ENCODE data around the gene TRMT10A. TPM values are rescaled to one million over a fixed set of nuclear protein-coding genes. Genes with fewer than 3 reads are reported as not detected.

Gene TRMT10A
- polyA plus RNA-seq, 2 of the 4 experiments (the other 2 are of a cell fraction) = 6.8 to 10.6 TPM

DNA sequence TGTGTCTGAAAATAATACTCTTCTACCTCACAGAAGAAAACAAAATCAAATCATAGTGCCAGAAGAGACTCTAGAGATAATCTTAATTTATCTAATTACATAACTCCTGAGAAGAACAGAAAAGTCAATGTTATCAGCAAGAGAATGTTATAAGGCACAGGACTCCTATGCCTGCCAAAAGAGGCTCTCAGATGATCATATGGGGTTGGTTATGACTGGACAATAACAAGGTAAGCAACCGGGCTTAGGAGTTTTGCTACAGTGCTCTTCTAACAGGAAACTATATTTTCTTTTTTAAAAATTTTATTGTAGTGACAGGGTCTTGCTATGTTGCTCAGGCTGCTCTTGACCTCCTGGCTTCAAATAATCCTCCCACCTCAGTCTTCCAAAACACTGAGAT lies 56.5 kb downstream of the TRMT10A start:
- FAIRE-seq = no peak
- Histone ChIP-seq H3K4me2 (no peak overlapping the region), H3K4me3 (no peak overlapping the region), H3K27ac (no peak overlapping the region), H3K9me3 (no peaks in the 10 kb centered on the region), H3K4me1 (no peaks in the 10 kb centered on the region)
- ChIA-PET CTCF (no interaction called here), POLR2A (no interaction called here)
- 35% methylated on average over 1 of the region's 1 CpG for WGBS (ENCODE audit: missing lambda C conversion rate)
- no peak for DNase-seq (ENCODE audit: low read depth in 1 of 2, low spot score in 1 of 2)
- TF ChIP-seq, protein P1, sequence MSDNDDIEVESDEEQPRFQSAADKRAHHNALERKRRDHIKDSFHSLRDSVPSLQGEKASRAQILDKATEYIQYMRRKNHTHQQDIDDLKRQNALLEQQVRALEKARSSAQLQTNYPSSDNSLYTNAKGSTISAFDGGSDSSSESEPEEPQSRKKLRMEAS (IDR thresholded peaks at IDR 0.05) = no peak
- no peak for TF ChIP-seq HDAC2 (IDR thresholded peaks at IDR 0.05)
- TF ChIP-seq, protein P2, sequence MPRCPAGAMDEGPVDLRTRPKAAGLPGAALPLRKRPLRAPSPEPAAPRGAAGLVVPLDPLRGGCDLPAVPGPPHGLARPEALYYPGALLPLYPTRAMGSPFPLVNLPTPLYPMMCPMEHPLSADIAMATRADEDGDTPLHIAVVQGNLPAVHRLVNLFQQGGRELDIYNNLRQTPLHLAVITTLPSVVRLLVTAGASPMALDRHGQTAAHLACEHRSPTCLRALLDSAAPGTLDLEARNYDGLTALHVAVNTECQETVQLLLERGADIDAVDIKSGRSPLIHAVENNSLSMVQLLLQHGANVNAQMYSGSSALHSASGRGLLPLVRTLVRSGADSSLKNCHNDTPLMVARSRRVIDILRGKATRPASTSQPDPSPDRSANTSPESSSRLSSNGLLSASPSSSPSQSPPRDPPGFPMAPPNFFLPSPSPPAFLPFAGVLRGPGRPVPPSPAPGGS (IDR thresholded peaks at IDR 0.05) = no peak
- TF ChIP-seq SMC3 (IDR thresholded peaks at IDR 0.05) = no peak
- TF ChIP-seq TFCP2L1 (CRISPR knock-in tag; IDR thresholded peaks at IDR 0.05) = no peak
- no peak for TF ChIP-seq HEYL (CRISPR knock-in tag; IDR thresholded peaks at IDR 0.05)
- no peak for TF ChIP-seq ZNF302 (CRISPR knock-in tag; IDR thresholded peaks at IDR 0.05)
- no peak for ATAC-seq

DNA sequence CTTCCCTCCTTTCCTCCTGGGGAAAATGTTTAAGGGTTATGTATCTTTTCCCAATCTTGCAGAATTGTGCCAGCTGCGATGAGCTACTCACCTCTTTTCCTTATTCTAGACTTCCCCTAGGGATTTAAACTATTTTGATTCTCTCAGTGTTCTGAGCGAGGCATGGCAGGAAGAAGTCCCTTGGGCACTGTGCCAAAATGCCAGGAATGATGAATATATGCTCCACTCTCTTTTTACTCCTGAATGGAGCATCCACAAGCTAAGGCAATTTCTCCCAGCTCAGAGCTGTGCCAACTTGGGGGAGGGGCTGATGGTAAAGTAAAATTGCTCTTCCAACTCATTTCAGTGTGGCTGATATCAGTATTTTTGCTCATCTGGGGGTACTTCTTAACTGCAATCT lies 57.1 kb downstream of the TRMT10A start:
- no peak for ATAC-seq
- DNase-seq (ENCODE audit: low read depth in 1 of 2, low spot score in 1 of 2) = no peak
- CTCF ChIA-PET = no interaction called here
- 19% methylated on average over 2 of the region's 2 CpGs for WGBS (ENCODE audit: missing lambda C conversion rate)
- FAIRE-seq = no peak
- no peak overlapping the region for H3K4me2 ChIP-seq
- no peaks in the 10 kb centered on the region for H3K9me3 ChIP-seq
- H3K4me3 ChIP-seq = no peak overlapping the region
- TF ChIP-seq, protein P3, sequence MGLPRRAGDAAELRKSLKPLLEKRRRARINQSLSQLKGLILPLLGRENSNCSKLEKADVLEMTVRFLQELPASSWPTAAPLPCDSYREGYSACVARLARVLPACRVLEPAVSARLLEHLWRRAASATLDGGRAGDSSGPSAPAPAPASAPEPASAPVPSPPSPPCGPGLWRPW (IDR thresholded peaks at IDR 0.05) = no peak
- TF ChIP-seq CHD2 (IDR thresholded peaks at IDR 0.05; ENCODE audit: low read length, partially characterized antibody) (no peak), EP300 (IDR thresholded peaks at IDR 0.05) (no peak), TP53 (CRISPR knock-in tag; IDR thresholded peaks at IDR 0.05) (no peak), RFX5 (IDR thresholded peaks at IDR 0.05) (no peak), GATA3 (IDR thresholded peaks at IDR 0.05; ENCODE audit: borderline replicate concordance) (no peak), EHF (CRISPR knock-in tag; IDR thresholded peaks at IDR 0.05) (no peak)
- TF ChIP-seq, protein P4, sequence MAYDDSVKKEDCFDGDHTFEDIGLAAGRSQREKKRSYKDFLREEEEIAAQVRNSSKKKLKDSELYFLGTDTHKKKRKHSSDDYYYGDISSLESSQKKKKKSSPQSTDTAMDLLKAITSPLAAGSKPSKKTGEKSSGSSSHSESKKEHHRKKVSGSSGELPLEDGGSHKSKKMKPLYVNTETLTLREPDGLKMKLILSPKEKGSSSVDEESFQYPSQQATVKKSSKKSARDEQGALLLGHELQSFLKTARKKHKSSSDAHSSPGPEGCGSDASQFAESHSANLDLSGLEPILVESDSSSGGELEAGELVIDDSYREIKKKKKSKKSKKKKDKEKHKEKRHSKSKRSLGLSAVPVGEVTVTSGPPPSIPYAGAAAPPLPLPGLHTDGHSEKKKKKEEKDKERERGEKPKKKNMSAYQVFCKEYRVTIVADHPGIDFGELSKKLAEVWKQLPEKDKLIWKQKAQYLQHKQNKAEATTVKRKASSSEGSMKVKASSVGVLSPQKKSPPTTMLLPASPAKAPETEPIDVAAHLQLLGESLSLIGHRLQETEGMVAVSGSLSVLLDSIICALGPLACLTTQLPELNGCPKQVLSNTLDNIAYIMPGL (CRISPR knock-in tag; IDR thresholded peaks at IDR 0.05; ENCODE audit: borderline replicate concordance) = no peak
- TF ChIP-seq, protein P1 (IDR thresholded peaks at IDR 0.05) = no peak
- H3K4me1 ChIP-seq = no peaks in the 10 kb centered on the region
- no peak overlapping the region for H3K27ac ChIP-seq
- POLR2A ChIA-PET = no interaction called here

DNA sequence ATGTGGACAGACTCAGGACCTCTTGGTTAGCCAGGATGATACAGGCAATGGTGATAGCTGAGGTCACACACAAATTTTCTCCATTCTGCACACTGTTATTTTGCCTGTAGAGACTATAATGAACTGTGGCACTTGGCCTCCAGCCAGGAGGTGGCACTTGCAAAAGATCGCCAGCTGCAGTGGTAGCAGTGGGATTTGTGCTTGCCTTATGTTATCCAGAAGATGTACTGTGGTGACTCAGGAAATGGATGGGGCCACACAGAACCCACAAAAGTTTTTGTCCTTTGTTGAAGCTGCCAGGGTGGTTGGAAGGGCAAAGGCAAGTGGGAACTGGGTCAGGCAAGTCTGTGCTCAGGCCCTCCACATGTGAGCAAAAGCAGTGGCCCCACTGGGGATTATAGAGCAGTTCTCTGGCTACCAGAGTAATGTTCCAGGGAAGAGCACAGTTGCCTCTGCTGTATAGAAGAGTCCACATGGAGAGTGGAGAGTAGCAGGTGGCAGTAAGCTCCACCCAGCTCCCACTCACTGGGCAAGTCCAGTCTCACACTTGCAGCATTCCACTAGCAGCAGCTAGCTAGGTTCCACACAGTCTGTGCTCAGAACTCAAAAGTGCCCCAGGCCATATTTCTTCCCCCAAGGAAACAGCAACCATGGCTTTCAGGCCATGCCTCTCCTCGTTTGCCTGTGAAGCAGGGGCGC lies 58.9 kb downstream of the TRMT10A start:
- POLR2A ChIA-PET = no interaction called here
- Histone ChIP-seq H3K4me1 (no peaks in the 10 kb centered on the region), H3K4me3 (no peak overlapping the region), H3K9me3 (no peaks in the 10 kb centered on the region), H3K27ac (no peak overlapping the region), H3K4me2 (no peak overlapping the region)
- CTCF ChIA-PET = no interaction called here
- 30% methylated on average over 2 of the region's 3 CpGs for WGBS (ENCODE audit: missing lambda C conversion rate)
- no peak for ATAC-seq
- no peak for FAIRE-seq
- DNase-seq (ENCODE audit: low read depth in 1 of 2, low spot score in 1 of 2) = no peak
- TF ChIP-seq, protein P1 (IDR thresholded peaks at IDR 0.05) = no peak
- TF ChIP-seq ZSCAN20 (CRISPR knock-in tag; IDR thresholded peaks at IDR 0.05) = no peak
- TF ChIP-seq, protein P5, sequence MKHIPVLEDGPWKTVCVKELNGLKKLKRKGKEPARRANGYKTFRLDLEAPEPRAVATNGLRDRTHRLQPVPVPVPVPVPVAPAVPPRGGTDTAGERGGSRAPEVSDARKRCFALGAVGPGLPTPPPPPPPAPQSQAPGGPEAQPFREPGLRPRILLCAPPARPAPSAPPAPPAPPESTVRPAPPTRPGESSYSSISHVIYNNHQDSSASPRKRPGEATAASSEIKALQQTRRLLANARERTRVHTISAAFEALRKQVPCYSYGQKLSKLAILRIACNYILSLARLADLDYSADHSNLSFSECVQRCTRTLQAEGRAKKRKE (CRISPR knock-in tag; IDR thresholded peaks at IDR 0.05; ENCODE audit: low read depth) = no peak
- no peak for TF ChIP-seq NPAS2 (CRISPR knock-in tag; IDR thresholded peaks at IDR 0.05; ENCODE audit: borderline replicate concordance)
- TF ChIP-seq FOXS1 (CRISPR knock-in tag; IDR thresholded peaks at IDR 0.05) = no peak
- TF ChIP-seq, protein P6, sequence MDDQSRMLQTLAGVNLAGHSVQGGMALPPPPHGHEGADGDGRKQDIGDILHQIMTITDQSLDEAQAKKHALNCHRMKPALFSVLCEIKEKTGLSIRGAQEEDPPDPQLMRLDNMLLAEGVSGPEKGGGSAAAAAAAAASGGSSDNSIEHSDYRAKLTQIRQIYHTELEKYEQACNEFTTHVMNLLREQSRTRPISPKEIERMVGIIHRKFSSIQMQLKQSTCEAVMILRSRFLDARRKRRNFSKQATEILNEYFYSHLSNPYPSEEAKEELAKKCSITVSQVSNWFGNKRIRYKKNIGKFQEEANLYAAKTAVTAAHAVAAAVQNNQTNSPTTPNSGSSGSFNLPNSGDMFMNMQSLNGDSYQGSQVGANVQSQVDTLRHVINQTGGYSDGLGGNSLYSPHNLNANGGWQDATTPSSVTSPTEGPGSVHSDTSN (IDR thresholded peaks at IDR 0.05) = no peak
- TF ChIP-seq, protein P4 (CRISPR knock-in tag; IDR thresholded peaks at IDR 0.05; ENCODE audit: borderline replicate concordance) = no peak
- TF ChIP-seq, protein P7, sequence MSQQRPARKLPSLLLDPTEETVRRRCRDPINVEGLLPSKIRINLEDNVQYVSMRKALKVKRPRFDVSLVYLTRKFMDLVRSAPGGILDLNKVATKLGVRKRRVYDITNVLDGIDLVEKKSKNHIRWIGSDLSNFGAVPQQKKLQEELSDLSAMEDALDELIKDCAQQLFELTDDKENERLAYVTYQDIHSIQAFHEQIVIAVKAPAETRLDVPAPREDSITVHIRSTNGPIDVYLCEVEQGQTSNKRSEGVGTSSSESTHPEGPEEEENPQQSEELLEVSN (IDR thresholded peaks at IDR 0.05; ENCODE audit: borderline replicate concordance, low read depth) = no peak
- TF ChIP-seq, protein P2 (IDR thresholded peaks at IDR 0.05) = no peak
- no peak for TF ChIP-seq EHMT2 (IDR thresholded peaks at IDR 0.05; ENCODE audit: low read depth)
- TF ChIP-seq JUN (IDR thresholded peaks at IDR 0.05) = no peak
